Measurements from ENCODE around the gene ARHGEF40. TPM values are rescaled to one million over a fixed set of nuclear protein-coding genes. Genes with fewer than 3 reads are reported as not detected.

ARHGEF40 gene
- polyA plus RNA-seq, 1 donor (not counting 4 experiments of a cell fraction or from before 2014, with no cell fraction given) = 8.7 TPM

DNA sequence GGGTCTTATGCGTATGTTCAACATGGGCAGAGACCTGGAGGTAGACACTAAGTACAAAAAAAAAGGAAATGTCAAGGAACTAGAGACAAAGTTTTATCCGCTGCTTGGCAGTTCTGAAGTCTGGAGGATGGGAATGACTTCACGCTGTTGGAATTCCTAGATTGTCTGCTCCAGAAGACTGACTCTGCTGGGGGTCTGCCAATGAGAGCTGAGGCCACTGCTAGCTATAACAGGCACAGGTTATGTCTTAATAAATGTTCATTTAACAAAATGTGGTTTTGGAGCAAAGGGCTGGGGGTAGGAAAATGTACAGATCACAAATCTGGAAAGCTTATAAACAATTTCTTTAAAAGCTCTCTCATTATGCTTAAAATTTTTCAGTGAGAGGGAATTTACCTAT lies 6.6 kb upstream of the ARHGEF40 start:
- Histone ChIP-seq H3K4me2 (ENCODE audit: control insufficient read depth, extremely low read depth, insufficient read depth, low read depth, low read length) (no peak overlapping the region), H3K27ac (ENCODE audit: control insufficient read depth, insufficient read depth, low read length) (no peak overlapping the region), H3K36me3 (ENCODE audit: control insufficient read depth in 2 of 2, extremely low read depth in 1 of 2, insufficient read depth in 2 of 2, low read length in 2 of 2) (no peaks in the 10 kb centered on the region), H3K9me1 (ENCODE audit: control insufficient read depth, extremely low read depth, insufficient read depth, low read length) (no peaks in the 10 kb centered on the region), H4K20me1 (ENCODE audit: control insufficient read depth, extremely low read depth, insufficient read depth, low read length) (no peaks in the 10 kb centered on the region), H3K4me3 (ENCODE audit: control insufficient read depth in 2 of 3, extremely low read depth in 1 of 3, insufficient read depth in 2 of 3, low read depth in 1 of 3, low read length in 3 of 3) (no peak overlapping the region), H3K9me3 (ENCODE audit: control insufficient read depth, low read depth, low read length) (no peaks in the 10 kb centered on the region), H3K79me2 (ENCODE audit: control insufficient read depth, insufficient read depth, low read length) (no peaks in the 10 kb centered on the region), H3K27me3 (ENCODE audit: control insufficient read depth, extremely low read depth, insufficient read depth, low read length) (peaks cover 3% of the 10 kb centered on the region), H2AFZ (ENCODE audit: control insufficient read depth, low read length) (no peak overlapping the region), H3K4me1 (ENCODE audit: control insufficient read depth, extremely low read depth, insufficient read depth, low read length) (peaks cover 5% of the 10 kb centered on the region), H3K9ac (ENCODE audit: control insufficient read depth, extremely low read depth, insufficient read depth, low read length) (no peak overlapping the region)
- DNase-seq (ENCODE audit: low read depth, low spot score) (no peak), FAIRE-seq (no peak)
- dilution Hi-C loops (cut with MboI; ENCODE audit: extremely low pct_ligation_motif_present, low sequenced_read_pairs) = no loop called here
- TF ChIP-seq EZH2 (IDR thresholded peaks at IDR 0.05; ENCODE audit: low read length) = no peak
- TF ChIP-seq, protein P1, sequence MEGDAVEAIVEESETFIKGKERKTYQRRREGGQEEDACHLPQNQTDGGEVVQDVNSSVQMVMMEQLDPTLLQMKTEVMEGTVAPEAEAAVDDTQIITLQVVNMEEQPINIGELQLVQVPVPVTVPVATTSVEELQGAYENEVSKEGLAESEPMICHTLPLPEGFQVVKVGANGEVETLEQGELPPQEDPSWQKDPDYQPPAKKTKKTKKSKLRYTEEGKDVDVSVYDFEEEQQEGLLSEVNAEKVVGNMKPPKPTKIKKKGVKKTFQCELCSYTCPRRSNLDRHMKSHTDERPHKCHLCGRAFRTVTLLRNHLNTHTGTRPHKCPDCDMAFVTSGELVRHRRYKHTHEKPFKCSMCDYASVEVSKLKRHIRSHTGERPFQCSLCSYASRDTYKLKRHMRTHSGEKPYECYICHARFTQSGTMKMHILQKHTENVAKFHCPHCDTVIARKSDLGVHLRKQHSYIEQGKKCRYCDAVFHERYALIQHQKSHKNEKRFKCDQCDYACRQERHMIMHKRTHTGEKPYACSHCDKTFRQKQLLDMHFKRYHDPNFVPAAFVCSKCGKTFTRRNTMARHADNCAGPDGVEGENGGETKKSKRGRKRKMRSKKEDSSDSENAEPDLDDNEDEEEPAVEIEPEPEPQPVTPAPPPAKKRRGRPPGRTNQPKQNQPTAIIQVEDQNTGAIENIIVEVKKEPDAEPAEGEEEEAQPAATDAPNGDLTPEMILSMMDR (optimal IDR thresholded peaks at IDR 0.05 in 1 of 3, IDR thresholded peaks at IDR 0.05 in 1 of 3, conservative IDR thresholded peaks at IDR 0.05 in 1 of 3; ENCODE audit: extremely low read depth in 1 of 3, insufficient read depth in 2 of 3, low read length in 3 of 3) = no peak

DNA sequence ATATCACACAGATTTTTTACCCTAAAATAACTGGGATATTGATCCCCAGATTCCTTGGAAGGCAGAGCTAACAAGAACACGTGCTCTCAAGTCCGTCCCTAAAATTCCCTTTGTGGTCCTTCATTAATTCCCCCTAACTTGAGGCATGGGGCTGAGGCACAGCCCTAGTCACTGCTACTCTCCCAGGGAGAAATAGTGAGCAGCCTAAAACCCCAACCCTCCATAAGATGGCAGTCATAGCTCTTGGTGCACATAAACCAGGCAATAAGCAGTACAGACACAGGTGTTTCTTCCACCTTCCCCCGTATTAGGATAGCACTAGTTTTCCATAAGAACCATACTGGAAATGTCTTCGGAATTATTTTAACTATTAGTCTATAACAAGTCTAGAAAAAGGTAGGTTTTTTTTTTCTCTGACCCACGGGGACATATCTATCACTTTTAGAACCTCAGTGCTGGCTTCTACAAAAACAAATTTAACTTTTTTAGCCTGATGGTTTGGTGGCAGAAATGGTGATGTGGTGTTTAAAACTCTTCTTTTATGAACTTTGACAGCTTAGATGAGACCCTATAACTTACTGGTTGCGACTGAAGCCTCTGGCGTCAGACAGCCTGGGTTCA lies 3.1 kb upstream of the ARHGEF40 start:
- peak; percentile 23 for FAIRE-seq

More for the DNA sequence above, 3.1 kb upstream of the ARHGEF40 start:
- Histone ChIP-seq H3K4me2 (ENCODE audit: control insufficient read depth, extremely low read depth, insufficient read depth, low read depth, low read length) (no peak overlapping the region), H3K4me1 (ENCODE audit: control insufficient read depth, extremely low read depth, insufficient read depth, low read length) (peaks cover 20% of the 10 kb centered on the region), H3K9me3 (ENCODE audit: control insufficient read depth, low read depth, low read length) (no peaks in the 10 kb centered on the region), H3K27me3 (ENCODE audit: control insufficient read depth, extremely low read depth, insufficient read depth, low read length) (peaks cover 17% of the 10 kb centered on the region), H2AFZ (ENCODE audit: control insufficient read depth, low read length) (no peak overlapping the region), H4K20me1 (ENCODE audit: control insufficient read depth, extremely low read depth, insufficient read depth, low read length) (no peaks in the 10 kb centered on the region), H3K36me3 (ENCODE audit: control insufficient read depth in 2 of 2, extremely low read depth in 1 of 2, insufficient read depth in 2 of 2, low read length in 2 of 2) (no peaks in the 10 kb centered on the region), H3K4me3 (ENCODE audit: control insufficient read depth in 2 of 3, extremely low read depth in 1 of 3, insufficient read depth in 2 of 3, low read depth in 1 of 3, low read length in 3 of 3) (no peak overlapping the region), H3K27ac (ENCODE audit: control insufficient read depth, insufficient read depth, low read length) (no peak overlapping the region), H3K9me1 (ENCODE audit: control insufficient read depth, extremely low read depth, insufficient read depth, low read length) (no peaks in the 10 kb centered on the region), H3K9ac (ENCODE audit: control insufficient read depth, extremely low read depth, insufficient read depth, low read length) (no peak overlapping the region), H3K79me2 (ENCODE audit: control insufficient read depth, insufficient read depth, low read length) (no peaks in the 10 kb centered on the region)
- dilution Hi-C loops (cut with MboI; ENCODE audit: extremely low pct_ligation_motif_present, low sequenced_read_pairs) = no loop called here
- DNase-seq (ENCODE audit: low read depth, low spot score) = no peak
- TF ChIP-seq, protein P1 (optimal IDR thresholded peaks at IDR 0.05 in 1 of 3, IDR thresholded peaks at IDR 0.05 in 1 of 3, conservative IDR thresholded peaks at IDR 0.05 in 1 of 3; ENCODE audit: extremely low read depth in 1 of 3, insufficient read depth in 2 of 3, low read length in 3 of 3) = peak; percentile 50 to 82 (median 51)
- no peak for TF ChIP-seq EZH2 (IDR thresholded peaks at IDR 0.05; ENCODE audit: low read length)
